Measurements from ENCODE around the gene PRELP.

The PRELP gene

GRCh38 chr1:203537806-203538464 lies 62.3 kb downstream of the PRELP start:
- FAIRE-seq (no peak), DNase-seq (ENCODE audit: extremely low spot score, insufficient read length, low read depth) (no peak)

GRCh38 chr1:203538726-203539125 lies 63.1 kb downstream of the PRELP start:
- DNase-seq (ENCODE audit: extremely low spot score, insufficient read length, low read depth) (no peak), FAIRE-seq (no peak)

- no peak for FAIRE-seq
These were observed 64.4 kb downstream of the PRELP start for GRCh38 chr1:203539831-203540546.

More at GRCh38 chr1:203539831-203540546, 64.4 kb downstream of the PRELP start:
- DNase-seq (ENCODE audit: extremely low spot score, insufficient read length, low read depth): no peak
